Stimulated activated CD4-positive, alpha-beta T cell treated with anti-CD3 and anti-CD28 coated beads, Interleukin-2, amount 100 ng/mL, for 24 hours (primary cell): Measurements from ENCODE around the gene PACS1.

ENCODE experiments used
- DNase-seq, 2 donors: peaks; one replicate each; pipeline ENCODE4 v3.0.0-alpha.2; 2020

The PACS1 gene

GRCh38 chr11:66293352-66293751, 223.3 kb downstream of the PACS1 start:
- DNase-seq: no peak

GRCh38 chr11:66293777-66294625, 223.9 kb downstream of the PACS1 start:
- DNase-seq: no peak
